GM12878 (cell line): ENCODE results near the gene LIN37. TPM values are rescaled to one million over a fixed set of nuclear protein-coding genes. Genes with fewer than 3 reads are reported as not detected.

ENCODE experiments used
- ATF2 ChIP-seq: IDR thresholded peaks from 2 replicates; pipeline ENCODE4 v1.6.1; 2012; ENCODE audit warnings: low read length, inconsistent platforms
- ATF3 ChIP-seq: IDR thresholded peaks from 2 replicates; pipeline ENCODE4 v1.6.1; 2011; ENCODE audit warnings: low read depth, mild to moderate bottlenecking, low read length, moderate library complexity, borderline replicate concordance; ENCODE audit errors: extremely low read depth
- BCL11A ChIP-seq: IDR thresholded peaks from 2 replicates; pipeline ENCODE4 v1.6.1; 2011; ENCODE audit warnings: low read depth, low read length
- CBX5 ChIP-seq: sonication (generic); IDR thresholded peaks from 2 replicates; pipeline ENCODE4 v1.6.1; 2016; ENCODE audit warnings: low read depth, moderate library complexity, mild to moderate bottlenecking, inconsistent platforms
- ETV6 ChIP-seq, 2 experiments: fragments of 450-650 bp in 1 of 2; IDR thresholded peaks in 1 of 2; conservative IDR thresholded peaks in 1 of 2; 2 replicates each; pipeline ENCODE4 v1.6.1; 2014; ENCODE audit warnings: antibody characterized with exemption in 1 of 2, borderline replicate concordance in 1 of 2, low read depth in 1 of 2, mild to moderate bottlenecking in 1 of 2, moderate library complexity in 1 of 2
- FOXK2 ChIP-seq: fragments of 450-650 bp; IDR thresholded peaks from 2 replicates; pipeline ENCODE4 v1.6.1; 2017; ENCODE audit warnings: mild to moderate bottlenecking, moderate library complexity
- GABPA ChIP-seq: IDR thresholded peaks from 2 replicates; pipeline ENCODE4 v1.6.1; 2014; ENCODE audit warnings: antibody characterized with exemption, low read depth, mild to moderate bottlenecking, inconsistent platforms
- JUNB ChIP-seq: IDR thresholded peaks from 2 replicates; pipeline ENCODE4 v1.6.1; 2016; ENCODE audit warnings: antibody characterized with exemption, mild to moderate bottlenecking
- MTA3 ChIP-seq: IDR thresholded peaks from 2 replicates; pipeline ENCODE4 v1.6.1; 2012; ENCODE audit warnings: low read length, inconsistent platforms, borderline replicate concordance
- PAX5 ChIP-seq: IDR thresholded peaks from 2 replicates; pipeline ENCODE4 v1.6.1; 2011; ENCODE audit warnings: low read depth, low read length, borderline replicate concordance
- POLR2A ChIP-seq: IDR thresholded peaks from 2 replicates; pipeline ENCODE4 v1.6.1; 2011; ENCODE audit warnings: low read depth, mild to moderate bottlenecking, low read length
- POLR2AphosphoS5 ChIP-seq: IDR thresholded peaks from 2 replicates; pipeline ENCODE4 v1.6.1; 2011; ENCODE audit warnings: mild to moderate bottlenecking, low read length, inconsistent platforms
- RB1 ChIP-seq: fragments of 450-650 bp; formaldehyde crosslinking; IDR thresholded peaks from 2 replicates; pipeline ENCODE4 v1.6.1; 2017; ENCODE audit warnings: mild to moderate bottlenecking, borderline replicate concordance
- RCOR1 ChIP-seq: conservative IDR thresholded peaks from 2 replicates; pipeline ENCODE4 v1.6.1; 2012; ENCODE audit warnings: low read depth, low read length, improper control_type of control experiment
- SKIL ChIP-seq: fragments of 450-650 bp; IDR thresholded peaks from 2 replicates; pipeline ENCODE4 v1.6.1; 2017; ENCODE audit warnings: mild to moderate bottlenecking, low read depth, inconsistent platforms; ENCODE audit not compliant: poor library complexity, severe bottlenecking
- SREBF1 ChIP-seq: IDR thresholded peaks from 2 replicates; pipeline ENCODE4 v1.6.1; 2012; ENCODE audit warnings: mild to moderate bottlenecking, low read length
- USF1 ChIP-seq: IDR thresholded peaks from 2 replicates; pipeline ENCODE4 v1.6.1; 2011; ENCODE audit warnings: borderline replicate concordance, low read depth, mild to moderate bottlenecking, moderate library complexity, mixed read lengths, low read length; ENCODE audit not compliant: insufficient read depth; ENCODE audit errors: extremely low read length
- WRNIP1 ChIP-seq: IDR thresholded peaks from 2 replicates; pipeline ENCODE4 v1.6.1; 2011; ENCODE audit warnings: low read depth, low read length, improper control_type of control experiment, borderline replicate concordance
- ZNF217 ChIP-seq: fragments of 450-650 bp; IDR thresholded peaks from 2 replicates; pipeline ENCODE4 v1.6.1; 2017; ENCODE audit warnings: antibody characterized with exemption, mild to moderate bottlenecking
- ZNF687 ChIP-seq: fragments of 450-650 bp; IDR thresholded peaks from 2 replicates; pipeline ENCODE4 v1.6.1; 2017; ENCODE audit warnings: mild to moderate bottlenecking, moderate library complexity
- polyA plus RNA-seq, 11 experiments: library from polyadenylated mRNA; depleted of rRNA in 4 of 11; unstranded in 6 of 11; stranded (reverse) in 5 of 11; fragments of >200 nt; fragmentation: Nextera tagmentation in 4 of 11; fragmentation: Illumina TruSeq in 1 of 11; extraction: Ambion mirVana in 4 of 11; extraction: Trizol in 1 of 11; gene quantifications; 1 replicate in 1 of 11; 2 replicates in 10 of 11; pipeline versions ENCODE4 v1.2.1 to v1.2.3, GENCODE V29; 2011 to 2016; ENCODE audit warnings: inconsistent platforms in 2 of 11, missing spikeins in 2 of 11, low read depth in 1 of 11
- total RNA-seq, 4 experiments: library from RNA; depleted of rRNA in 3 of 4; stranded (reverse); fragments of >200 nt in 3 of 4; fragmentation: Illumina TruSeq in 1 of 4; extraction: Trizol in 1 of 4; gene quantifications; 2 replicates each; pipeline versions ENCODE4 v1.2.1 to v1.2.3, GENCODE V29; 2013 to 2021

The LIN37 gene
- total and polyA plus RNA-seq, 10 of the 15 experiments (the other 5 are each of a cell fraction or from before 2014, with no cell fraction given) = 0.69 to 11.9 (median 7.6) TPM

- TF ChIP-seq PAX5 (peak; percentile 52; the same call in 1 of the 2 replicates), POLR2A (peak; percentile 84), JUNB (no peak), SKIL (no peak), GABPA (no peak), RCOR1 (no peak), ATF3 (no peak), FOXK2 (no peak; the same call in 1 of the 2 replicates), CBX5 (no peak), USF1 (no peak), MTA3 (no peak), ATF2 (no peak), SREBF1 (no peak), ETV6 (conservative IDR thresholded peaks at IDR 0.05 in 1 of 2, IDR thresholded peaks at IDR 0.05 in 1 of 2; ENCODE audit: borderline replicate concordance in 1 of 2, low read depth in 1 of 2) (no peak), ZNF217 (no peak), RB1 (peak; percentile 22; the same call in 1 of the 2 replicates), BCL11A (no peak), ZNF687 (no peak), WRNIP1 (no peak), POLR2AphosphoS5 (peak; percentile 88)
These were observed 7.8 kb upstream of the LIN37 start (continued) for GRCh38 chr19:35740423-35741202.
